Stimulated activated CD8-positive, alpha-beta memory T cell treated with anti-CD3 and anti-CD28 coated beads, Interleukin-7, amount 100 ng/mL, for 24 hours (primary cell): ENCODE measurements around the gene CNPY1.

Source experiments
- DNase-seq: peaks from one replicate; pipeline ENCODE4 v3.0.0-alpha.2; 2020; ENCODE audit warnings: low read depth

CNPY1 gene

DNA sequence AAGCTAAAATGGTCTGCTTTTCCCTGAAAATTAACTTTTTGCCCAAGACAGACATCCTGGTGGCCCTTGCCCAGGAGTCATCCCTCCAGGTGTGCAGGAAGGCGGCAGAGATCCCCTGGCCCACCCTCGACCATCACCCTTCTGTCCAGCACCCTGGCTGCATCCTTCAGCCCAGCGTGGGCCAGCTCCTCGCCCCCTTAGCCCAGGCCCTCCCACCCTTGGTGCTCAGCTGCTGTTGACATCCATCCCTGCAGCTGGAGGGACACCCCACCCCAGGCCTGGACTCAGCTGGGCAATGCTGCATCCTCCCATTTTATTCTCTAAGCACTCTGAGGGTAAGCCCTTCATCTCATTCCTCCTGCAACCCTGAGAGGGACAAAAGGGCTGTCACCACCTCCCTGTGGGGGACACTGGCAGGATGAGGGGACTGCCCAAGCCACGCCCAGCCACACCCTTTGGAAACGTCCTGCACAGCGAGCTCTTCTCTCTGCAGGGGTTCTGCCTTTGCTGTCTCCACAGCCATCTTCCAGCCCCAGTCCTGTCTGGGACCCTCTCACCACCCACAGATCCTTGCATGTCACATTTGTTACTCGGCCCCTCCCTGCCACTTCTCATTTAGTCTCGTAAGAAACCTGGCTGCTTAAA is 57.8 kb downstream of the CNPY1 start:
- DNase-seq, result no peak

DNA sequence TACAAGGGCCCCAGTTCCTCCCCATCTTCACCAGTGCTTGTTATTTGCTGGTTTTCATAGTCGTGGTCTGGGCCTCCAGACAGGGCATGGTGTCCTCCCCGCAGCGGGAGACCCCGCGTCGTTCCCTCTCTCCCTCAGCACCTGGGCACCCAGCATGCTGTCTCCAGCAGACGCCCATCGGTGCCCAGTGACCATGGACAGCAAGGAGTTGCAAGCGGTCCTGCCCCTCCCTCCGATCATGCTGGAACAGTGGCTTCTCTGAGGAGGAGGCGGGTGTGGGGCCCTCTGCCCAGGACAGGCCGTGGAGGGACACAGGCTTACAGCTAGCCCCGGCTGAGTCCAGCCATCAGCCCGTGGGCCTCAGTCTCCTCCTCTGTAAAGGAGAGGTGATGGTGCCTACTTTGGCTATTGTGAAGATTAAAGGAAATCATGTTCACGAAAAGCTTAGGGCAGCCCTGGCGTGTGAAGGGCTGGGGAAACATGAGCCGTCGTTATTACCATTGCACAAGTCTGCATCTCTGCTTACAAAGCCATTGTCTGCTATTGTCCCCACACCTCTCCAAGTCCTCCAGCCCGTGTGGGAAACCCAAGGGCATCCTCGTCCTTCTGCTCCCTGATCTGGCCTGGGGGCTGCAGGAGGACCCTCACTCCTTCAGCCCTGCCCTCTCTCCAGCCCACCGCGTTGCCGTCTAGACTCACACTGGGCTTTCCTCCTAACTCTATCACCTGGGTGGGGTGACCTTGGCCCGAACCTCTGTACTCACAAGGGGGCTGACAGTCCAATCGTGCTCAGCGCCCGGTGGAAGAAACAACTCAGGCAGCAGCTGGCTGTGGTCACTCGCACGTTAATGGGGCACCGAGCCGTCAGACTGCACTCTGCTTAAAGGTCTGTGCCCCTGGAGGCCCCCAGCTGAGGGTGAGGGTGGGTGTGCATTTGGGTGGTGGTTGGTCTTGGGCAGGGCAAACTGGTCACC is 58.6 kb downstream of the CNPY1 start:
- DNase-seq, result no peak

DNA sequence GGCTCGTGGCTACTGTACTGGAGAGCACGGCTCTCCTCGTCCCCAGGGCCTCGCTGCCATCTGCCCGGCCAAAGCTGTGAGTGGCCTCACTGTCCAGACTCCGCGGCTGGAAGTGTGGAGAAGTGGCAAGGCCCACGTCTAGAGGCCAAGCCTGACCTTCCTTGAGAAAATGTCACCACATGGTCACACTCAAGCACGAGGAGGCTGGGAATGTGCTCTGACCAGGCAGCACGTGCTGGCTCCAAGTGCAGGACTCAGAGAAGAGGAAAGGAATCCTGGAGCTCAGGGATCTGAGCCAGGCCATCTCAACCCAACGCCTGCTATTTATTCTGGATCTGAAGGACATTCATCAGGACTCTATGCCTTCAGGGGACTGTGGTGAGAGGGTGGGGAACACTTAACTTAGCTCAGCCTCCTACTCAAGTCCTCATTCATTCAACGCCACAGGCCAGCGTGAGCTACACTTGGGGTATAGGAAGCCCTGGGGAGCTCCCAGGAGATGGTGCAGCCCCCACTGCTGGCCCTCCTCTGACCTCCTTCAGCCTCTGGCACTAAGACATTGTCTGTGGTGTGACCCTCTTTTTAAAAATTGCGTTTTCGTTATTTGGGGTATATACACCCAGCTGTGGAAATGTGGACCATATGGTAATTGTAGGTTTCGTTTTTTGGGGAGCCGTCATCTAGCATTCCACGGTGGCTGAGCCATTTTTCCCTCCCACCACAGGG is 59.4 kb downstream of the CNPY1 start:
- DNase-seq, result no peak

DNA sequence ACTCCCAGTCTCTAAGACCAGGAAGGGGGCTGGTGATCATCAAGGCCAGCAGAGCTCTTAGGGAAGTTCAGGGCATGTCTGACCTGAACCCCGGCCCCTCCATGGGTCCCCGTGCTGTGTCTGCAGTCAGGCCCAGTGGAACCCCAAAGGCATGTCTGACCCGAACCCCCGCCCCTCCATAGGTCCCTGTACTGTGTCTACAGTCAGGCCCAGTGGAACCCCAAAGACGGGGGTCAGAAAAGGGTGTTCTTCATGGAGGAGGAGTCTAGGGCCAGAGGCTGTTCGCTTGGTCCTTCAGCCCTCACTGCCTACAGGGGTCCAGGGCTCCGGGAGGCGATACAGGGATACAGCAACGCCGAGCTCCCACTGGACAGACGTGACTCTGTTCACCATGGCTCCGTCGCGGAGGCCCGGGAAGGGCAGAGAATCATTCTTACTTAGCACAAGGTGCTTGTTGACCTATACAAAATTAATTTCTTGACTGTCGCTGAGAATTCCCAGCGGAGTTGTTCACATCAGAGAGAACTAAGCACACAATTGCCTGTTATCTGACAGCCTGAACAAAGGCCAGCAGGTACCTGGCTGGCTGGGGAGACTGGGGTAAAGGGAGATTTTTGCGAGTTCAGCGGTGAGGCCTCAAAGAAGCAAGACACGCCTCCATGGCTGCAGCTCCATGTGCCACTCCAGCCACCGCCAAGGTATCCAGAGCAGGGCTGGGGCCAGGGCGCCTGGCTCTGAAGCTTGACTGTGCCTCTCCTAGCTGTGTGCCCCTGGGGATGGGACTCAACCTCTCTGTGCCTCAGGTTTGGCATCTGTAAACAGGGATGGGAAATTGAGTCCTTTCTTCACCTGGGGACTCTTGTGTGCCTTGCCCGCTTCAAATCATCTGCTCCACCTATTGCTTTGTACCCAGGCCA is 61.6 kb downstream of the CNPY1 start:
- DNase-seq, result no peak

DNA sequence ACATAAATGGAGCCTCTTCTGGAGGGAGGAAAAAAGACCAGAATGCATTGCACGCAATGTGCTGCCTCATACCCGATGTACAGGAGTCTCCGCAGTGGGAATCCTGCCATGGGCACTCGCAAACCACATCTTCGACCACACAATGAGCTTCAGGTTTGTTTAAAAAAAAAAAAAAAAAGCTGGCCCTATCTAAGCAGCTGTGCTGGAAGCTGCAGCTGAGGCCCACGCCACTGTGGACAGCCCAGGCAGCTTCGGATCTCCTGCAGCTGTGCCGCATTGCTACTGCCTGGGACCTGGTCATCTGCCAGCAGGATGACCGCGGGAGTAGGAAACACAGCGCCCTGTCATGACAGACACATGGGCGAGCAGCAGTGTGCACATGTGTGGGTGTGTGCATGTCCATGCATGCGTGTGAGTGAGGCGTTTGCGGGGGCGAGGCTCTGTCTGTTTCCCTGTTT is 62.5 kb downstream of the CNPY1 start:
- DNase-seq, result no peak

DNA sequence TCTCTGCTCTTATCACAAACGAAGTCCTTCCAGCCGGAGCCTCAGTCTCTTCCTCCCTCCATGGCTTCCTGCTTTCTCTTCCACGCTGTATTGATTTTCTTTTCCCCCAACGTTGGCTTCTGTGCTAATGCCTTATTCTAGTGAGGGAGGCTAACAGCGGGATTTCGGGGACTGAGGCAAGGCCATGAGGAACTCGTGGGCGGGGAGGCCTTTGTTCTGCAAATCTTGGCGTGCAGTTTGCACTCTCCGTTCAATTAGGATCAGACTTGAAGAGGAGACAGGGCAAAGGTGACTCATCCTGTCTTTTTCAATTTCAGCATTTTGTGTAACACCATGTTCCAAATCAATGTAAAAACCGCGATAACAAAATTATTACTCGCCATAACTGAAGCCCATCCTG is 63.1 kb downstream of the CNPY1 start:
- no peak for DNase-seq

DNA sequence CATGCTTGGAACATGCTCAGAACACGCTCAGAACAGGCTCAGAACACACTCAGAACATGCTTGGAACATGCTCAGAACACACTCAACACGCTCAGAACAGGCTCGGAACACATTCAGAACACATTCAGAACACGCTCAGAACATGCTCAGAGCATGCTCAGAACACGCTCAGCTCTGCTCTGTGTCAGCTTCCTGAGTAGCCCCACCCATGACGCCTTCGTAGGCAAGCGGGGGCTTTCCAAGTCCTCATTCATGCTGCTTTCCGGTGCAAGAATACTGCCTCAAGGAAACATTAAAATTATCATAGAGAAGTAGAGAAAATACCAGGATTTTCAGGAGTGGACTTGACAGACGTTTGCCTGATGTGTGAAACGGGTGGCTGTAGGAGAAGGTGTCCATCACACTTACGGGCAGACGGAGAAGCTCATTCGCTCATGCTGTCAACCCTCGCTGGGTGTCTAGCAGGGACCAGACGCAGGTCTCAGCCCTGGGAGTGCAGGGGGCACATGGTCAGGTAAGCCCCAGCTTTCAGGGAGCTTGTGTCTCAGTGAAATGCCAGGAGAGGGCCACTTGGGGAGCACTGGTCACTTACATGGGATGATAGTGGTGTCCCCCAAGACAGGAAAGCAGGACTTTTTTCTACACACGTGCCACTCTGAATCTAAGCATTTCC is 63.7 kb downstream of the CNPY1 start:
- DNase-seq, result no peak

DNA sequence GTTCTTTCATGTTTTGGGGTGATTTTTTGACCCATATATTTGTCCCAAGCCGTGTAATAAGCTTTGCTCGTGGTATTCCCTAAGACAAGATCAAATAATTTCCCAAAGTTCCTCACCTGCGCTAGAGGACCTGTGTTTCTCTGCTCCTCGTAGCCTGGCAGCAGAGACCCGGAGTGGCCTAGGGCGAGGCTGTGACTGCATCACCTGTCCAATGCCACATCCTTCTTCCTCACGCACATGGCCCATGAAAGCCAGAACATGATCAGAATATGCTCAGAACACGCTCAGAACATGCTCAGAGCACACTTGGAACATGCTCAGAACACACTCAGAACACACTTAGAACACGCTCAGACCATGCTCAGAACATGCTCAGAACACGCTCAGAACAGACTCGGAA is 64.6 kb downstream of the CNPY1 start:
- no peak for DNase-seq

DNA sequence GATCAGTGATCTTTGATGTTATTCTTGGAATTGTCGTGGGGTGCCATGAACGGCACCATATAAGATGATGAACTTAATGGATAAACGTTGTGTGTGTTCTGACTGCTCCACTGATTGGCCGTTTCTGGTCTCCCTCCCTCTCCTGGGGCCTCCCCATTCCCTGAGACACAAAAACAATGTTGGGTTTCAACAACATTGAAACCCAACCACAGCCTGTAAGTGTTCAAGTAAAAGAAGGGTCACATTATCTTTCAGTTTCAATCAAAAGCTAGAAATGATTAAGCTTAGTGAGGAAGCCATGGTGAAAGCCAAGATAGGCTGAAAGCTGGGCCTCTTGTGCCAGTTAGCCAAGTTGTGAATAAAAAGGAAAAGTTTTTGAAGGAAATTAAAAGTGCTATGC is 68.9 kb downstream of the CNPY1 start:
- no peak for DNase-seq

DNA sequence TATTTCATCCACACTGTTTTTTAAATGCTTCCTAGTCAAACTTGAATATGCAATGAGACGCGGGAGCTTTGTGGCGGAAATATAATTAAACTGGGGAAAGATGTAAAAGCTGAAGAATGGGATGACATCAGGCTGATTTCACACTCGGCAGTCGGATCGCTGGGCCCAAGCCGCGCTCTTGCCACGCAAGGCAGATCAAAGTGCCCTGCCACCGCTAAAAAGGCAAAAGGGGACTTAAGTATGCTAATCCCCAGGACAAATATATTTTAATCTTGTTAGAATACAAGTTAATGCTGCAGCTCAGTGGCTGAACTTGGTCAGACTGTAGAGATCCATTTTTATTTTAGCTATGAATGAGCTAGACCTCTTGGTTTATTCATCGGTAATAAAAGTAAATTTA is 74.6 kb downstream of the CNPY1 start:
- DNase-seq, result no peak

DNA sequence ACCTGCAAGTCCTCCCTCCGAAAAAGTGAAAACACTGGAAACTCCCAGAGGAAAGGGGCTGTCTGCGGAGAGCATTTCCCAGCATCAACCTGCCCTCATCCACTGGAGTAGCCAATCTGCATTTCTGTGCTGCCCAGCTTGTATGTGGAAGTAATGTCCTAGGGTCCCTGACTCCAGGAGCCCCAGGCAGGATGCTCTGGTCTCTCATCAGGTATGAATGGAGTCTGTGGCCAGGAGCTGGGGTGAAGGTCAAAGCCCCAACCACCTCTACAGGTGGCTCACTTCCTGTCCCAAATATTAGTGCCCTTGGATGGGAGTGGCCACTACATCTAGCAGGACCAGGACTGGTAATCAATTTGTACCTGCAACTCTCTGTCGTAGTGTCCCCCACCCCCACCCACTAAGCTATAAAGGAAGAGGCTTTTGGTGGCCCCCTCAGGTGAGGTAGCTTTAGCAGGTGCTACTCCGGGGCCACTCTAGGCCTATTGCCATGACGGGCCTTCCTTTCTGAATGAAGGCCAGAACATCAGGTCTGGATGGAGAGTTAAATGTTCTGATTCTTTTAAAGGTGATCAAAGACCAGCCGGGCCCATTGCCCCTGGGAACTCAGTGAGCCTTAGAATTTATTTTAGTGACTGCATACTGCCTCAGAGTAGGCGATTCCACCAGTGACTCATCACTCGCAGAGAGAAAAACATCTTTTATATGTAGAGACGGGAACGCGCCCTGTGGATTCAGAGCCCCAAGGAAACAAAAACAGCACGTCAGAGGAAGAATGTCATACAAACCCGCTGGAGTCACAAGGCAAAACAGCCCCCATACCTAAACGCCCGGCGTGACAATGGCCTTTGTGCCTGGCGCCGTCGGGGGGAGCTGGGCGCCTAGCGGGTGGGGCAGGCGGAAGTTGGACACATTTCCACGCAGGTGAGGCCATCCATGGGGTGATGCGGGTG is 75.4 kb downstream of the CNPY1 start:
- no peak for DNase-seq

DNA sequence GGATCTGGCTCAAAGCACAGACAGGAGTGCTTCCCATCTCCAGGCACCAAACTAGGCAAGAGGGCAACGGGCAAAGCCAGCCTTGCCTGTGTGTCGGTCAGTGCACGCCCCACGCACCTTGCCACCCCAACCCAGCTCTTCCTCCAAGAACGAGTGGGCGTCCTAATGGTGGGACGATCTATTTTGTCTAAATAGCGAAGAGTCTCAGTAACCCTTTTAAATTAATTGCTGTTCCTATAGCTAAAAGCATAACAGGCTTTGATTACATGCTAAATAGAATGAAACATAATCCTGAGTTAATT is 76.2 kb downstream of the CNPY1 start:
- DNase-seq, result no peak

DNA sequence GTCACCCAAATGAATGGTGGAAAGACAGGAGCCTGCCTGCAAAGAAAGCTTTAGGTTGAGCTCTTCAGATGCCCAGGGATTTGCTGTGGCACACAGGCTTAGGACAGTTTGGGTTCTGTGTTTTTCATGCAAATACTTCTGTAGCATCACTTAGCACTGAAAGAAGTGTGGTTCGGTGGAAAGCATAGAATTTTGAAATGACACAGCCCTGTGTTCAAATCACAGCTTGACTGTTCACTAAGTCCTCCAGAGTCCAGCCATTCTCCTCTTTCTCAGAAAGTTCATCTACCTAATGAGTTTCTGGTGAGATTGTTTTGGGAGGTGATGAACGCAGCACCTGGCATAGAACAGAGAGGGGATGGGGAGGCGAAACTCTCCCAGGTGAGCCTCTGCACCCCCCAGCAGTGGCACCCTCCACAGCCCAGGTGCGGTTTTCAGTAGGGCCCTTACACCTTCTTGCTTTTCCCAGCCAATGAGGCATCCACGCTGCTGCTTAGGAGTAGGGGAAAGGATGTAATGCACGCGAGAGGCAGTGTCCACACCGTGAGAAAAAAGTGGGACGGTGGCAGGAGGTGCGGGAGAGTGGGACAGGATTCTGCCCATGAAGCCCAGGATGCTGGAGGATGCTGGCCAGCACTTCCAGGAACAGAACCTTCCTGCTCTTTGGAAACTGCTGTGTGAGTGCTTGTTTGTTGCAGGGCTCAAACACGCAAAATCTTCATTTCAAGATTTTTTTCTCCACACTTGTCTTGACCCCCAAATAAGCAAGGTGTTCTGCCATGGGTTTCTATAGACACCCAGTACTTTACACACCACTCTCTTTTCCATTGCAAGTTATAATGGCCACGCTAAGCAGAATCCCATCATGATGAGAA is 76.8 kb downstream of the CNPY1 start:
- DNase-seq, result no peak

DNA sequence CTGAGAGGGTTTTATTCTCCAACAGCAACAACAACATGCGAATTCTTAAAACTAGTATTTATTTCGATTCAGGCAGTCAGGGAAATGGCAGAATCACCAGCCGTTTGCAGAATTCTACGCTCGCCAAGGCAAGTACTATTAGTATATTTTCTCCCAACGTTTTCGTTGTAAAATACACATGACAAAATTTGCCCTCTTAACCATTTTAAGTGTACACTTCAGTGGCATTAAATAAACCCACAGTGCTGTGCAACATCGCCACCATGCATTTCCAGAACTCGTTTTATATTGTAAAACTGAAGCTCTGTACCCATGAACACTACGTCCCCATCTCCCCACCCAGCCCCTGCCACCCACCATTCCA is 77.6 kb downstream of the CNPY1 start:
- DNase-seq, result no peak

DNA sequence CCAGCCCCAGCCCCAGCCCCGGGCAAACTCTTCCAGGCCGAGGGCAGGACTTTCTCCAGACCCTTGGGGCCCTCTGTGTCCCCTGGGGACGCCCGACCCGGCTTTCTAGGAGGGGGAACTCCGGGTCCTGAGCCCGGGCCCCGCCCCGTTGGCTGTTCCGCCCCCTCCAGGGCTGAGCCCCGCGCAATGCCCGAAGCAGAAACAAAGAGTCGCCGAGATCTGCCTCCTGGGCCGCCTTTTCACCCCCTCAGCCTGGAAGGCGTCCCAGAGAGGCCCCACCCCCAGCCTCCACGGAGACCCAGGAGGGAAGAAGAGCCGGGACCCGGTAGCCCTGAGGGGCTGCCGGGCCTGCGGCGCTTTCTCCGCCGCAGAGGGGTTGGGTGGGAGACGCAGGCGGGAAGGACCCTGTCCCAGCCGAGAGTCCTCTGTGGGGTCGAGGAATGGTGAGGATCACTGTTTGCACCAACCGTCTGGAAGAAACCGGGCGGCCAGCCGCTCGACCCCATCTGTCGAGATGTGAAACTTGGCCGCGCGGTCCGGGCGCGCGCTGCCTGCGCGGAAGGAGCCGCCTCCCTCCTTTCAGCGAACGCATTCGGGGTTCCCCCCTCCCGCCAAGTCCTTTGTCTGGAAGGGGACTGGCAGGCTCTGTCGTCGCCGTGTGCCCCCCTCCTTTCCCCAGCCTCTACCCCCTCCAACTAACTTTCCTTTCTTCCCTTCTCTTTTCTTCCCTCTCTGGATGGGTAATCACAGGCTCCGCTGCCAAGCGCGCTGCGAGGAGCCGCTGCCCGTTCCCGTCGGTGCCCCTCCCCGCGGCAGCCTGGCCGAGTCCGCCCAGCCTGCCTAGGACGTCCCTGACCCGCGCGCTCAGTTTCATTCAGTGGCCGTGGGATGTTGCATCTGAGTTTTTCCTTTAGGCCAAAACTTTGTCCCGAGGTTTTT is 78.2 kb downstream of the CNPY1 start:
- no peak for DNase-seq

DNA sequence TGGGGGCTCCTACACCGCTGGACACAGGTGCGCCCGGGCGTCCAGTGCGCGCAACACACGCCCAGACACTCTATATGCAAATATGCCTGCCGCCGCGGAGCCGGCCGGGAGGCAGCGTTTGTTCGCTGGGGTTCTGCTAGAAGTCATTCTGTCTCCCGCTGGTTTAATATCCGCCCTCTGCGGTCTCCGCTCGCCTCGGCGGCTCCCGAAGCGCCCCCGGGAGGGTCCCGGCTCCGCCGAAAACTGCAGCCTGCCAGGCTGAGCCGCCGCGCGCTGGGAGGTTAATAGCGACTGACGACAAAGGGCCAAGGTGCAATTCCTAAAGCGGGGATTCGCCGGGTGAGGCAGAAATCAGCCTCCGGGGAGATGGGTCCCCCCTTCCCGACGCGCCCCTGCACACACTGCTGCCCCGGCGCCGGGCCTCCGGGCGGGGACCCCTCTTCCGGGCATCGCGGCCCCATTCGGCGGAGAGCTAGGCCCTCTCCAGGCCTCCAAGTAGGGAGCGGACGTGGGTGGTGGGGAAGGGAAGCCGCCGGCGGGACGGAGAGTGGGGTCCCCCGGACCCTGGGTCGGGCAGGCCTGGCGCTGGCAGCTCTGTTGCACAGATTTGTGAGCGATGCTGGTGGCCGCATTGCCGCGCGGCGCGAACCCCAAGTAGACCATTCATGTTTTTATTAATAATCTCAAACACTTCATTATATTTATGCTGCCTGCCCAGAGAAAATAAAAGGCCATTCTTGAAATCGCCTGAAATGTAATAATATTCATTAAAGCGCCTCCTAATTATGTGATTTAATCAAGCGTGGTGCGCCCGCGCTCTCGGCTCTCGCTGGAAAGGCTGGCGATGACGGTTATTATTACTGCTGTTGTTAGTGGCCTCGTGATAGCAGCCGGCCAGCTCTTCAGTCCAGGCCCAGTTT is 79.3 kb downstream of the CNPY1 start:
- DNase-seq, result no peak
